ENCODE data around the gene SLC22A5.

Gene SLC22A5

DNA sequence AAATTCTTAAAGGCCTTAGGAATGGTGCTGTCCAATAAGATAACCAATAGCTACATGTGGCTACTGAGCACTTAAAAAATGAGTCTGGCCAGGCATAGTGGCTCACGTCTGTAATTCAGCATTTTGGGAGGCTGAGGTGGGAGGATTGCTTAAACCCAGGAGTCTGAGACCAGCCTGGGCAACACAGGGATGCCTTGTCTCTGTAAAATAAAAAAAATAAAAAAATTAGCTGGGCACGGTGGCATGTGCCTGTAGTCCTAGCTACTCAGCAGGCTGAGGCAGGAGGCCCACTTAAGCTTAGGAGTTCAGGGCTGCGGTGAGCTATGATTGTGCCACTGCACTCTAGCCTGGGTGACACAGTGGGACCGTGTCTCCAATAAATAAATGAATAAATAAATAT, 1.3 kb upstream of the SLC22A5 start:
- DNase-seq, result no peak

DNA sequence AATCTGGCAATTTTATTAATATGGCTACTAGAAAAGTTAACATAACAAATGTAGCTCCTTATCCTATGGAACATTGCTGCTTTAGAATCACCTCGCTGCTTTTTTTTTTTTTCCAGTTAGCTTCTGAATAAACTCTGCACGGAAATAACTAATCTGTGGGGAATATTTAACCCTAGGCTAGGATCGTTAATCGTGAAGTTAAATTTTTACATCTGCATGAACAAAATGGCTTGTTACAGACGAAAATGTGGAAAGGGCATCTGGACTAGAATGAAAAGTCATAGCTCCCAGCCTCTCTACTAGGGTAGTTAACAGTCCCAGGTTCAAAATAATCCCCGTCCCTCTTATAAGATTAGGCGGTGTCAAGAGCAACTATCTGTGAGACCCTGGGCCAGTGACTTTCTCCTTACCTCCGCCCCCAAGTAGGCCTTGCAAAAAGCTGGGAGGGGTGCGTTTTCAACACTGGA, 470 bp upstream of the SLC22A5 start:
- DNase-seq, result no peak

- no peak for DNase-seq
Measured at GRCh38 chr5:132370181-132370970, 866 bp downstream of the SLC22A5 start.

- DNase-seq, result no peak
Measured at GRCh38 chr5:132370971-132371602, 1.6 kb downstream of the SLC22A5 start.

- DNase-seq, result no peak
Measured at GRCh38 chr5:132371603-132371994, 2.1 kb downstream of the SLC22A5 start.

GRCh38 chr5:132372127-132372526, 2.6 kb downstream of the SLC22A5 start:
- DNase-seq, result no peak

GRCh38 chr5:132372542-132372941, 3.0 kb downstream of the SLC22A5 start:
- no peak for DNase-seq

DNA sequence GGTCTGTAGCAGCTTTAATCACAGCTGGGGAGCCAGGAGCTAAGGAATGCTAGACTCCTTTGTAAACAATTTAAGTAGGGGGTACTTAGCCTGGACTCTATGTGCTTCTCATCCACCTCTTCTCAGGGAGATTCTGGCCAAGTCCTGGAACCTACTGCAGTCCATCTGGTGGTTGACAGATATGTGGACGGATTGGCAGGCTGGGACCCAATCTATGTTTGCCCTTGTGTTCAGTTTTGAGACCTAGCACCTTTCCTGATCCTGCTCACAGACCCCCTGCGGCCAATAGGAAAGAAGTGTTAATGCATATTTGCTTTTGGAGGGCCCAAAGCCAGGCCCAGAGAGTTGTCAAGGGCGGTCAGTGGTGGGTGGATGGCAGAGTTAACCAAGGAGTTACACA, 6.4 kb downstream of the SLC22A5 start:
- no peak for DNase-seq

GRCh38 chr5:132376694-132377641, 7.5 kb downstream of the SLC22A5 start:
- no peak for DNase-seq

DNA sequence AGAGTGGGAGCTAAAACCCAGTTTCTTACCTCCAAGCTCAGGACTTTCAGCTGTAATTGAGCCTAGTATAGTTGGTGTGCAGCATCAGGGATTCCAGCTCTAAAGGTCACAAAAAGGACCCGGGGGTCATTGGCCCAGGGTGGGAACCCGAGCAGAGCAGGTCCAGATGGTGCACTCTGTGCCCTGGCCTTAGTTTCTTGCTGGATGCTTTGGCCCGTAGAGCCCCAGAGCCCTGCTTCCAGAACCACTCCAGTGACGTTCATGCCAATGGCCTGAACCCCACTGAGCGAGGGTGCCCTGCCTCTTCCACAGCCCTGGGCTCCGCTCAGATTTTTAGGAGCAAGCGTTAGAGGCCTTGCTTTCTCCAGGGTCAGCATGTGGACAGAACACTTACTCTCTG, 8.2 kb downstream of the SLC22A5 start:
- DNase-seq, result no peak

- DNase-seq, result no peak
Measured at GRCh38 chr5:132378580-132378979, 9.1 kb downstream of the SLC22A5 start.

DNA sequence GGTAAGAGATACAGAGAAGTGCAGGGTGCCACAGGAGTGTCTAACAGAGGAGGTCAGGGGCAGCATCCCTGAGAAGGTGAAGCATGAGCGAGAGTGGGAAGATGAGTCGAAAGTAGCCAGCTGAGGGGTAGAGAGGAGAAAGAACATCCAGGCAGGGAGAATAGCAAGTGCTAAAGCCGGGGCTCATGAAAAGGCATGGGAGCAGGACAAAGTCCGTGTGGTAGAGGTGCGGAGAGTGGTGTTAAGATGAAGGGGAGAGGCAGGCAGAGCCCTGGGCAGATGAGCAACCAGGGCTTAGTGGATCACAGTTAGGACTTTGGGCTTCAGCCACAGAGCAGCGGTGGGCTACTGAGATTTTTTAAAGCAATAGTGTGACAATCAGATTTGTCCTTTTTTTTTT, 10.5 kb downstream of the SLC22A5 start:
- no peak for DNase-seq

DNA sequence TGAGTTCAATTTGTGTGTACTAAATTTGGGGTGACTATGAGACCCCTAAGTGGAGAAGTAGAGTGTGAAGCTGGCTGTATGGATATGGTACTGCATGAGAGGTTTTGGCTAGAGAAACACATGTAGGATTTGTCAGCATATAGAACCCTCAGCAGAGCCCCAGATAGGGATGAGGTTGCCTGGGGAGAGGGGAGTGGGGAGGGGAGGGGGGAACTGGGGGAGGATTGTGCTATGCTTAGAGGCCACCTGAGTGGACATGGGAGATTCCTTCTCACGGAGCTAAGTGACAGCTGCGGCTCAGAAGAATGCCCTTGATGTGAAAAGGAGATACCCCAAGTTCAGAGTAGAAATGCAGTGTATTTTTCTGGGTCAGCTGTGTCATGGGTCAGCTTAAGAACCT, 11.2 kb downstream of the SLC22A5 start:
- no peak for DNase-seq

DNA sequence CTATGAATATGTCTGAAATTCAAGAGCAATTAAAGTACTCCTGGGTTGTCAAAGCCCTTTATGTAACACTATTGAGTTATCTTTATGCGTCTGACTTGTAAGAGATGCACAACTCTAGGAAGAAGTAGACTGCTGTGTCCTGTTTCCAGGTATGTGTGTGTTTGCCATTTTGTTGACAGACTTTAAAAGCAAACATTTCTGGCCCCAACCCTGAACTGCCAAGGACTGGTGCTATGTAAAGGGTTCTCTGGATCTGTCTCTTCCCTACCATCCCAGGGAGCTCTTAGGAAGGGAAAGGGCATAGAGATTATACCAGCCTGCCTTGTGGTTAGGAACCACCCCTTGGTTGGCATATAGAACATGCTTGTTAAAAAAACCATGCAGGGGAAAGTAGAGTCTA, 12.1 kb downstream of the SLC22A5 start:
- DNase-seq, result no peak

GRCh38 chr5:132383261-132383660, 13.8 kb downstream of the SLC22A5 start:
- DNase-seq, result no peak

- no peak for DNase-seq
Measured at GRCh38 chr5:132383984-132384383, 14.5 kb downstream of the SLC22A5 start.

DNA sequence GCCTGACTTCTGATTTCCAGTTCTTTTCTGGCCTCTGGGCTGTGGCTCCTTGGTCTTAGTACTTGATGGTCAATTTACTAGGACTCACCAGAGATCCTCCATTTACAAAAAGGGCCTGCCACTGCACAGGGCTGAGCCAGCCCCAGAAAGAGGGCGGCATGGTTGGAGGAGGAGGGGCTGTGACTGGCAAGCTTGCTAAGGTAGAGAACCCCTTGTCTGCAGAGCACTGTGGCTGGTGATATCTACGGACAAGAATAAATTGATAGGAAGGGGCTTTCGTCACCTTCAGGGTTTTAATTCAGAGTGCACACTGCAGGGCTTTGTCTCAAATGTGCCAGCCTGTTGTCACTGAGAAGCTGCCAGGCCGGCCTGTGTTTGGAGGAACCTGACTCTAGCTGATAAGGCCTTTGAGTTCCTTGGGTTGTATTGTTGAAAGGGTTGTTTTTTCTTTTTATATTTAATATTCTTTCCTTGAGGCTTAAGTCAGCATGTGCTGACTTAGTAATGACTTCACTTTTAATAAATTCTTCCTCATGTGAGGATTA, 15.1 kb downstream of the SLC22A5 start:
- DNase-seq, result no peak

DNA sequence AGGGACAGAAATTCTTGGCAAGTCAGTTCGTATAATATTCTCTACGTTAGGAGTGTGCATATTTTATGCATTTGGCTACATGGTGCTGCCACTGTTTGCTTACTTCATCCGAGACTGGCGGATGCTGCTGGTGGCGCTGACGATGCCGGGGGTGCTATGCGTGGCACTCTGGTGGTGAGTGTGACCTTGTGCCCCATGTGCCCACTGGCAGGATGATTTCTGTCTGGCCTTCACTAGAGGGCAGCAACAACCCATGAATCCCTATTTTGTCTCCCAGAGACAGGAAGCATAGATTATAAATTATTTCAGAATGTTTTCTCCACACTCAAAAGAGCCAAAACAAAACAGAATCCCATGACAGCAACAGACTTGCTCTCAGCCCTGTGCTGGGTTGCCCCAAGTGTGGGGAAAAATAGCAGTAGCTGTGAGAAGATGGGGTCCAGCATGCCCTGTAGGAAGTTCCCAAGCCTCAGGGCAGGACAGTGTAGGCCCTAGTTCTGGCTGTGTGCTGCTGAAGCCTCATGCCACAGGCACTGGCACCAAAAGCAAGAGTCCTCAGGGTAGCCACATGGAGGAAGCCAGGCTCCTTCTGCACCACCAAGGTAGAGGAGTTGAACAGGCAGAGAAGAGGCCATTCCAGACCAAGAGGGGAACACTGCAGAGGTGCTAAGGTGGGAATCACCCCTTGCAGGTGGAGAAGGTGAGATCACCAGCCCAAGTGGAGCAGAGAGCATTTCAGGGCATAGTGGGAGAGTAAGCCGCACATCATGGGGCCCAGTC, 16.0 kb downstream of the SLC22A5 start:
- peak; percentile 77 to 82 for DNase-seq

DNA sequence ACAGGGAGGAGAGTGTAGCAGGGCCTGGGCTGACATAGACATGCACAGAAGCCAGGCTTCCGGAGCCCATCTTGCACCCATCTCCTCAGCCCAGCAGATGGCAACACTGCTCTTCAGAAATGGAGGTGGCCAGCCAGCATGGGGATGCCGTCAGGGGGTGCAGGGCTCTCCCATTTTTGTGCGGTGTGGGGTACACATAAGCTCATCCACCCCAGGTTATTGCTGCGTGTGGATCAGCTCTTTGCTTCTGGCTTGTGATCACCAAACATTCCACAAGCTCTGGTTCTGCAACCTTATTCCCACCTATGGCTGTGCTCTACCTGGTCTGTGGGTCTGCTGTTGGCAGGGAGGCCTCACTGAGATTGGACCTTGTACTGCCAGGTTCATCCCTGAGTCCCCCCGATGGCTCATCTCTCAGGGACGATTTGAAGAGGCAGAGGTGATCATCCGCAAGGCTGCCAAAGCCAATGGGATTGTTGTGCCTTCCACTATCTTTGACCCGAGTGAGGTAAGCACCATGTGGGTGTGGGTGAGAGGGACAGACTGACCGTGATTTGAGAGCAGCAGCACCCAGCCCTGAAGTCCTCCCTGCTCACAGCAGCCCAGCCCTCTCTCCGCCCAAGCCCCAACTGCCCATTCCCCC, 17.3 kb downstream of the SLC22A5 start:
- peak; percentile 84 to 85 for DNase-seq

DNA sequence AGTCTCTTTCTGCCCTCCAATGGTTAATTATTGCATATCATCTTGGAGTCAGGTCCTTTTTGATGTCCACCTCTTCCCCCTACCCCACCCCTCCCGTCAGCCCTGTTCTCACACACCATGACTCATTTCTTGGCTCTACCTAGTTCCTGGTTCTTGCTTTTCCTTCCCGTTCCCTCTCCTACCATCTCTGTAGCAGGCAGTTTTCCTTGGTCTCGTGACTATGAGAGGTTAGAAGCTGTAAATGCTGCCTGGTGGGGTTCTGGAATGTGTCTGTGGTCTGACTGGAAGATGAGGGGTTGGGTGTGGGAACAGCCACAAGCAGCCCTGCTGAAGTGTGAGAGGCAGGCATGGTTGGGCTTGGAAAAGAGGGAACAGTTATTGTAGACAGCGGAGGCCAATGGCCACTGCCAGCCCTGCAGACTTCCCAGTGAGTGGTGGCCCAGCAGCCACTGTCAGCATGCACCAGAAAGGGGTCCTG, 18.2 kb downstream of the SLC22A5 start:
- DNase-seq, result peak in 1 of 2 donors; percentile 51

DNA sequence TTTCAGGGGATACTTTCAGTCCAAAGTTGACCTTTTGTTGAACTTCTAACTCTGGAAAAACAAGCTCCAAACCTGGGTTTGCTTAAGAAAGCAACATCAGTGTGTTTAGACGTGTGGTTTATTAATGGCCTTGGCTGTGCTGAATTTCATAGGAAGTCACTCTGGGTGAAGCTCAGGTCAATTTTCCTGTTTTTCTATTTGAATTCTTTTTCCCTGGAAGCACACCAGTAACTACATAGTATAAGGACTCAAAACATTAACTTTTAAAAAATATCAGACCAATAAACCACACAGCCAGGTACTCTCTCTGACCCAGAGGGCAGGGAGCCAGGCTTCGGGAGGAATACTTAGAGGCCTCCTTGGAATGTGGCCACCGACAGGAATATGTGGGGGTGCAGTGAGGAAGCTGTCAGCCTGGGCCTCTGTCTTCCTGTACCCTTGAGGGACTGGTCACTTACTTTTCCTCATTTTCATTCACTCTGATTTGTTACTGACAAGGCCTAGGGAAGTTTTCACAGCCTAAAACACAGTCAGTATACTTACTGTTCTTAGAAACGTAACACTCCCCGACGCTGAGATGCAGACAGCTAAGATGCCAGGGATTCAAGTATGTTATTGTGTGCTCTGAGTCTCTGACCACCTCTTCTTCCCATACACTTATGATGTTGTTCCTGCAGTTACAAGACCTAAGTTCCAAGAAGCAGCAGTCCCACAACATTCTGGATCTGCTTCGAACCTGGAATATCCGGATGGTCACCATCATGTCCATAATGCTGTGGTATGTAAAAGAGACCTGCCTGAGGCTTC, 18.9 kb downstream of the SLC22A5 start:
- DNase-seq, result no peak
